ENCODE results near the gene MAGEA2.
"Not testable (repeated sequence)": the region's sequence is repeated elsewhere in the genome, so short reads cannot be mapped to it uniquely, and the experiment has no call there.

Gene MAGEA2

DNA sequence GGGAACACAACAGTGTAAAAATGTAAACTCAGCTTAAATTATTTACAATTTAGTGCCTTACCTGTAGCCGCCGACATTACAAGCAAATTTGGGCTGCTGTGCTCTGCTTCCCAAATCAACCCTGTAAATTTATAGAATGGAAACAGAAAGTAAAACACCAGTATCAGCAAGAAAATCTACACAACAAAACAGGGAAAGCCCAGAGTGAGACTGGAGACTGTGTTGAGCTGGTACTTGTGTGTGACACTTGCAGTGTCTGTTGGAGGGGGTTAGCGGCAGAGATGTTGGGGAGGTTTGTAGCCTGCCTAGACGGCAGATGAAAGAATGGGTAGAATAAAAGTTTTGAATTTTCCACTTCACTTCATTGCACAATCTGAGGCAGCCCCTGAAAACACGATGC is 40.4 kb downstream of the MAGEA2 start:
- not testable (repeated sequence) for FAIRE-seq; DNase-seq (ENCODE audit: insufficient read length, low spot score)

DNA sequence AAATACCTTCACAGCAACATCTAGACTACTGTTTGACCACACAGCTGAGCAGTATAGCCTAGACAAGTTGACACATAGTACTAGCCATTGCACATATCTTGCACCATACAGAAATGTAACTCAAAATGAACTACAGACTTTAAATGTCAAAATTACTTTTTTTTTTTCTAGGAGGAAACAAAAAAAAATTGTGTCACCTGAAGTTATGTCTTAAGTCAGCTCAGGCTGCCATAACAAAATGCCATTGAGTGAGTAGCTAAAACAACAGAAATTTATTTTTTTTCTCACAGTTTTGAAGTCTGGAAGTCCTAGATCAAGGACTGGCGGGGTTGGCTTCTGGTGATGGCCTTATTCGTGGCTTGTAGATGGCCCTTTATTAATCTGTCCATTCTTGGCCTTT is 44.5 kb downstream of the MAGEA2 start, which contains the start of gene CSAG2:
Gene CSAG2, minus strand, starts transcription at position 101 of the 400 bp plus-strand sequence. CDS start 161 bp downstream, outside the sequence.
- not testable (repeated sequence) for FAIRE-seq; DNase-seq (ENCODE audit: insufficient read length, low spot score)

- DNase-seq (ENCODE audit: insufficient read length, low spot score); FAIRE-seq: not testable (repeated sequence)
These were observed 47.1 kb downstream of the MAGEA2 start for GRCh38 chrX:152706500-152706899.

DNA sequence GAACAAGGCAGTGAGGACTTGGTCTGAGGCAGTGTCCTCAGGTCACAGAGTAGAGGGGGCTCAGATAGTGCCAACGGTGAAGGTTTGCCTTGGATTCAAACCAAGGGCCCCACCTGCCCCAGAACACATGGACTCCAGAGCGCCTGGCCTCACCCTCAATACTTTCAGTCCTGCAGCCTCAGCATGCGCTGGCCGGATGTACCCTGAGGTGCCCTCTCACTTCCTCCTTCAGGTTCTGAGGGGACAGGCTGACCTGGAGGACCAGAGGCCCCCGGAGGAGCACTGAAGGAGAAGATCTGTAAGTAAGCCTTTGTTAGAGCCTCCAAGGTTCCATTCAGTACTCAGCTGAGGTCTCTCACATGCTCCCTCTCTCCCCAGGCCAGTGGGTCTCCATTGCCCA is 53.3 kb downstream of the MAGEA2 start:
- not testable (repeated sequence) for FAIRE-seq; DNase-seq (ENCODE audit: insufficient read length, low spot score)
